C4-2B (cell line): Measurements from ENCODE around the gene S1PR4.

Source experiments
- H3K27ac ChIP-seq: fragments of 450-650 bp; 2 replicates; pipeline ENCODE4 v1.5.1; 2017
- CTCF ChIP-seq: fragments of 450-650 bp; conservative IDR thresholded peaks from 2 replicates; pipeline ENCODE4 v1.5.1; 2017; ENCODE audit warnings: mild to moderate bottlenecking
- ZFX ChIP-seq: fragments of 450-650 bp; IDR thresholded peaks from 2 replicates; pipeline ENCODE4 v1.6.1; 2017

Gene S1PR4

GRCh38 chr19:3194106-3195087 lies 15.8 kb downstream of the S1PR4 start:
- TF ChIP-seq CTCF (no peak), ZFX (no peak)
- no peak overlapping the region for H3K27ac ChIP-seq

GRCh38 chr19:3196064-3196932 lies 17.7 kb downstream of the S1PR4 start:
- H3K27ac ChIP-seq, result no peak overlapping the region
- TF ChIP-seq ZFX, result no peak
- TF ChIP-seq CTCF, result no peak

- TF ChIP-seq CTCF (no peak), ZFX (no peak)
- no peak overlapping the region for H3K27ac ChIP-seq
These were observed 18.3 kb downstream of the S1PR4 start for GRCh38 chr19:3196933-3197205.

GRCh38 chr19:3198901-3199700 lies 20.5 kb downstream of the S1PR4 start:
- H3K27ac ChIP-seq, result no peak overlapping the region
- TF ChIP-seq ZFX, result no peak
- TF ChIP-seq CTCF, result no peak

GRCh38 chr19:3201072-3201700 lies 22.6 kb downstream of the S1PR4 start:
- TF ChIP-seq CTCF (no peak), ZFX (no peak)
- H3K27ac ChIP-seq, result no peak overlapping the region

- no peak overlapping the region for H3K27ac ChIP-seq
- TF ChIP-seq CTCF (no peak), ZFX (no peak)
These were observed 23.3 kb downstream of the S1PR4 start for GRCh38 chr19:3201911-3202310.
